ENCODE data around the gene BAIAP2.

BAIAP2 gene

GRCh38 chr17:81021531-81022343, 13.2 kb upstream of the BAIAP2 start:
- TF ChIP-seq RARB (CRISPR knock-in tag; IDR thresholded peaks at IDR 0.05) (no peak), ZNF8 (CRISPR knock-in tag; IDR thresholded peaks at IDR 0.05) (no peak), ZNF565 (CRISPR knock-in tag; conservative IDR thresholded peaks at IDR 0.05; ENCODE audit: low read depth) (no peak)
- ATAC-seq = no peak

GRCh38 chr17:81022344-81022676, 12.6 kb upstream of the BAIAP2 start:
- TF ChIP-seq ZFP3 (CRISPR knock-in tag; IDR thresholded peaks at IDR 0.05) (no peak), BACH2 (CRISPR knock-in tag; IDR thresholded peaks at IDR 0.05; ENCODE audit: borderline replicate concordance) (no peak), RARB (CRISPR knock-in tag; IDR thresholded peaks at IDR 0.05) (no peak), ARNTL (CRISPR knock-in tag; IDR thresholded peaks at IDR 0.05; ENCODE audit: borderline replicate concordance, low read depth) (no peak), ISL1 (CRISPR knock-in tag; IDR thresholded peaks at IDR 0.05) (no peak), ESRRG (CRISPR knock-in tag; IDR thresholded peaks at IDR 0.05) (no peak), ZNF565 (CRISPR knock-in tag; conservative IDR thresholded peaks at IDR 0.05; ENCODE audit: low read depth) (no peak), TCF4 (CRISPR knock-in tag; IDR thresholded peaks at IDR 0.05; ENCODE audit: borderline replicate concordance) (no peak)
- no peak for ATAC-seq

GRCh38 chr17:81025065-81025740, 9.7 kb upstream of the BAIAP2 start:
- no peak for TF ChIP-seq ZFP30 (CRISPR knock-in tag; IDR thresholded peaks at IDR 0.05)
- TF ChIP-seq ZC3H10 (CRISPR knock-in tag; IDR thresholded peaks at IDR 0.05) = no peak
- no peak for TF ChIP-seq ZFP3 (CRISPR knock-in tag; IDR thresholded peaks at IDR 0.05)
- TF ChIP-seq RARB (CRISPR knock-in tag; IDR thresholded peaks at IDR 0.05) = no peak
- TF ChIP-seq ARNTL (CRISPR knock-in tag; IDR thresholded peaks at IDR 0.05; ENCODE audit: borderline replicate concordance, low read depth) = no peak
- TF ChIP-seq ESRRG (CRISPR knock-in tag; IDR thresholded peaks at IDR 0.05) = no peak
- no peak for TF ChIP-seq GLIS3 (CRISPR knock-in tag; IDR thresholded peaks at IDR 0.05)
- TF ChIP-seq BACH2 (CRISPR knock-in tag; IDR thresholded peaks at IDR 0.05; ENCODE audit: borderline replicate concordance) = no peak
- no peak for ATAC-seq

- ATAC-seq = no peak
- TF ChIP-seq ARNTL (CRISPR knock-in tag; IDR thresholded peaks at IDR 0.05; ENCODE audit: borderline replicate concordance, low read depth) (no peak), OSR1 (CRISPR knock-in tag; IDR thresholded peaks at IDR 0.05) (no peak), ZNF8 (CRISPR knock-in tag; IDR thresholded peaks at IDR 0.05) (no peak), ZC3H10 (CRISPR knock-in tag; IDR thresholded peaks at IDR 0.05) (no peak)
Observed at GRCh38 chr17:81025741-81026129, 9.2 kb upstream of the BAIAP2 start.

- no peak for ATAC-seq
- no peak for TF ChIP-seq BACH2 (CRISPR knock-in tag; IDR thresholded peaks at IDR 0.05; ENCODE audit: borderline replicate concordance)
- no peak for TF ChIP-seq PATZ1 (CRISPR knock-in tag; IDR thresholded peaks at IDR 0.05; ENCODE audit: borderline replicate concordance)
- no peak for TF ChIP-seq ZFP30 (CRISPR knock-in tag; IDR thresholded peaks at IDR 0.05)
- no peak for TF ChIP-seq TCF4 (CRISPR knock-in tag; IDR thresholded peaks at IDR 0.05; ENCODE audit: borderline replicate concordance)
- no peak for TF ChIP-seq ISL1 (CRISPR knock-in tag; IDR thresholded peaks at IDR 0.05)
- no peak for TF ChIP-seq CSDC2 (CRISPR knock-in tag; IDR thresholded peaks at IDR 0.05)
- TF ChIP-seq GLIS3 (CRISPR knock-in tag; IDR thresholded peaks at IDR 0.05) = no peak
- no peak for TF ChIP-seq ESRRG (CRISPR knock-in tag; IDR thresholded peaks at IDR 0.05)
- no peak for TF ChIP-seq TSHZ2 (CRISPR knock-in tag; IDR thresholded peaks at IDR 0.05)
- no peak for TF ChIP-seq SNAI2 (CRISPR knock-in tag; IDR thresholded peaks at IDR 0.05)
- no peak for TF ChIP-seq POU6F1 (CRISPR knock-in tag; IDR thresholded peaks at IDR 0.05; ENCODE audit: borderline replicate concordance, low read depth)
- TF ChIP-seq TOX (CRISPR knock-in tag; IDR thresholded peaks at IDR 0.05; ENCODE audit: borderline replicate concordance) = no peak
- TF ChIP-seq PPARA (CRISPR knock-in tag; IDR thresholded peaks at IDR 0.05; ENCODE audit: borderline replicate concordance) = no peak
- TF ChIP-seq OSR1 (CRISPR knock-in tag; IDR thresholded peaks at IDR 0.05) = no peak
- TF ChIP-seq ZNF70 (CRISPR knock-in tag; IDR thresholded peaks at IDR 0.05) = no peak
- no peak for TF ChIP-seq CREB5 (CRISPR knock-in tag; IDR thresholded peaks at IDR 0.05; ENCODE audit: low read depth)
- no peak for TF ChIP-seq ZNF565 (CRISPR knock-in tag; conservative IDR thresholded peaks at IDR 0.05; ENCODE audit: low read depth)
Observed at GRCh38 chr17:81026266-81027036, 8.5 kb upstream of the BAIAP2 start.
